ENCODE results near the gene ROBO2.

DNA sequence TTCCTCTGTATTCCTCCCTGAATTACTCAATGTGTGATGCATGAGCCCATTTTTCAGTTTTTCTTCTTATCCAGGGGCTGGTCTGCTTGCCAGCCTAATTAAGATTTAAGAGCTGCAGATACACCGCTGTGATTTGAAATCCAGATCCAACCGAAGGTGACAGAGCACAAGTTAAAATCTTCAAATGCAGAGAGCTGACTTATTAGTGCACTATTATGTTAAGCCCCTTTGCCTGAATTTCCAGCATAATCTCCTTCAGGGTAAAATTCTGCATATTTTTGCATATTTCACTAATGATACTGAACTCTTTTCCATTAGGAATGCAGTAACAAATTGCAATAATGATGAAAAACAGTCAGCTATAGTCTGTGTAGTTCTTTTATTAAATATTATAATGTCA is 583.6 kb downstream of the ROBO2 start:
- TF ChIP-seq POLR2A (IDR thresholded peaks at IDR 0.05) (no peak), CTCF (IDR thresholded peaks at IDR 0.05) (no peak)

All from esophagus squamous epithelium (tissue), 4 donors.